IPS DF 6.9 (cell line): Measurements from ENCODE around the gene RAB19.

Experiments
- DNase-seq: peaks from one replicate; pipeline ENCODE4 v3.0.0-alpha.2; 2013; ENCODE audit warnings: low read depth, low spot score
- H3K27ac ChIP-seq: one replicate; pipeline ENCODE4 v1.5.1; 2013; ENCODE audit warnings: low read length, control low read depth
- H3K27me3 ChIP-seq: 2 replicates; pipeline ENCODE4 v1.6.1; 2013; ENCODE audit warnings: mild to moderate bottlenecking, low read length; ENCODE audit not compliant: control insufficient read depth, insufficient read depth
- H3K36me3 ChIP-seq: 2 replicates; pipeline ENCODE4 v1.6.1; 2013; ENCODE audit warnings: low read length; ENCODE audit not compliant: control insufficient read depth, insufficient read depth
- H3K4me1 ChIP-seq: 2 replicates; pipeline ENCODE4 v1.6.1; 2013; ENCODE audit warnings: low read length; ENCODE audit not compliant: control insufficient read depth, insufficient read depth
- H3K4me3 ChIP-seq: 2 replicates; pipeline ENCODE4 v1.5.1; 2013; ENCODE audit warnings: mild to moderate bottlenecking, low read length
- H3K9me3 ChIP-seq: 2 replicates; pipeline ENCODE4 v1.6.1; 2013; ENCODE audit warnings: low read length, inconsistent platforms; ENCODE audit not compliant: control insufficient read depth, insufficient read depth
- WGBS: extraction: QIAGEN DNeasy Blood & Tissue Kit; methylation state at CpG from one replicate; pipeline ENCODE4 v1.1.7; 2013; ENCODE audit warnings: mixed read lengths, missing lambda C conversion rate; ENCODE audit not compliant: insufficient read length, insufficient coverage; 5-methylcytosine and 5-hydroxymethylcytosine counted together

The RAB19 gene

GRCh38 chr7:140425718-140426117 lies 21.9 kb downstream of the RAB19 start:
- H3K27ac ChIP-seq, result no peak overlapping the region
- no peak overlapping the region for H3K4me3 ChIP-seq
- no peaks in the 10 kb centered on the region for H3K4me1 ChIP-seq
- no CpG with 5 or more reads among the region's 12 CpGs for WGBS
- no peak for DNase-seq
- H3K9me3 ChIP-seq, result no peaks in the 10 kb centered on the region
- H3K27me3 ChIP-seq, result no peaks in the 10 kb centered on the region
- no peaks in the 10 kb centered on the region for H3K36me3 ChIP-seq

- WGBS, result no CpG with 5 or more reads among the region's 6 CpGs
- Histone ChIP-seq H3K27me3 (no peaks in the 10 kb centered on the region), H3K36me3 (no peaks in the 10 kb centered on the region), H3K27ac (no peak overlapping the region), H3K4me3 (no peak overlapping the region), H3K4me1 (no peaks in the 10 kb centered on the region), H3K9me3 (no peaks in the 10 kb centered on the region)
- DNase-seq, result no peak
Observed at GRCh38 chr7:140426130-140426529, 22.3 kb downstream of the RAB19 start.

DNA sequence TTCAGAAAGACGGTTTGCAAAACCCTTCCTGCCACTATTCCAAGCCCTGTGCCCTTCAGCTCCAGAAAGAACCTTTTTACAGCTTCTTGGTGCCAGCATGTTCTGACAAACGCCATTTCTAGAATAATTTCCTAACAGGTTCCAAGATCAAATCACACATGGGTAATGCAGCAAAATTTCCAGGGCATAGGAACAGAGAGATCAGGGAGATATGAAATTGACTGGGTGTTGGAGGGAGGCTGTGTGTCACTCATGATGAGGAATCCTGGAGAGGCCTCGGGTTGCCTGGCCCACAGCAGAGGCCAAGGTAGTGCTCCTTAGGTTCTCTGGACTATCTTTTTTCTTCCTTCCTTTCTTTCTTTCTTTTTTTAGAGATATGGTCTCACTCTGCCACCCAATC lies 29.5 kb downstream of the RAB19 start:
- no CpG with 5 or more reads among the region's 3 CpGs for WGBS
- Histone ChIP-seq H3K9me3 (no peaks in the 10 kb centered on the region), H3K36me3 (no peaks in the 10 kb centered on the region), H3K4me3 (no peak overlapping the region), H3K27ac (no peak overlapping the region), H3K4me1 (no peaks in the 10 kb centered on the region), H3K27me3 (no peaks in the 10 kb centered on the region)
- DNase-seq, result no peak

GRCh38 chr7:140435252-140435895 lies 31.5 kb downstream of the RAB19 start:
- Histone ChIP-seq H3K27me3 (no peaks in the 10 kb centered on the region), H3K36me3 (no peaks in the 10 kb centered on the region), H3K27ac (no peak overlapping the region), H3K9me3 (no peaks in the 10 kb centered on the region), H3K4me3 (no peak overlapping the region), H3K4me1 (no peaks in the 10 kb centered on the region)
- WGBS, result no CpG with 5 or more reads among the region's 51 CpGs
- DNase-seq, result no peak

GRCh38 chr7:140439359-140439758 lies 35.5 kb downstream of the RAB19 start:
- Histone ChIP-seq H3K9me3 (no peaks in the 10 kb centered on the region), H3K4me1 (no peaks in the 10 kb centered on the region), H3K27ac (no peak overlapping the region), H3K4me3 (no peak overlapping the region), H3K27me3 (no peaks in the 10 kb centered on the region), H3K36me3 (no peaks in the 10 kb centered on the region)
- no peak for DNase-seq
- no CpG with 5 or more reads among the region's 3 CpGs for WGBS

GRCh38 chr7:140440593-140440992 lies 36.7 kb downstream of the RAB19 start:
- WGBS, result no CpG with 5 or more reads among the region's 3 CpGs
- Histone ChIP-seq H3K27ac (no peak overlapping the region), H3K4me1 (no peaks in the 10 kb centered on the region), H3K27me3 (no peaks in the 10 kb centered on the region), H3K4me3 (no peak overlapping the region), H3K9me3 (no peaks in the 10 kb centered on the region), H3K36me3 (no peaks in the 10 kb centered on the region)
- no peak for DNase-seq

GRCh38 chr7:140441519-140441918 lies 37.7 kb downstream of the RAB19 start:
- no peak for DNase-seq
- no peaks in the 10 kb centered on the region for H3K9me3 ChIP-seq
- H3K27ac ChIP-seq, result no peak overlapping the region
- no CpG with 5 or more reads among the region's 2 CpGs for WGBS
- no peaks in the 10 kb centered on the region for H3K36me3 ChIP-seq
- H3K4me3 ChIP-seq, result no peak overlapping the region
- no peaks in the 10 kb centered on the region for H3K4me1 ChIP-seq
- no peaks in the 10 kb centered on the region for H3K27me3 ChIP-seq

- DNase-seq, result no peak
- Histone ChIP-seq H3K4me1 (peaks cover 2% of the 10 kb centered on the region; the same call in 1 of the 2 replicates), H3K27me3 (no peaks in the 10 kb centered on the region), H3K27ac (no peak overlapping the region), H3K9me3 (no peaks in the 10 kb centered on the region), H3K36me3 (no peaks in the 10 kb centered on the region), H3K4me3 (no peak overlapping the region)
- no CpG with 5 or more reads among the region's 11 CpGs for WGBS
Observed at GRCh38 chr7:140446467-140446866, 42.6 kb downstream of the RAB19 start.

GRCh38 chr7:140447841-140448240 lies 44.0 kb downstream of the RAB19 start:
- Histone ChIP-seq H3K4me3 (no peak overlapping the region), H3K27ac (no peak overlapping the region), H3K36me3 (no peaks in the 10 kb centered on the region), H3K27me3 (no peaks in the 10 kb centered on the region), H3K9me3 (no peaks in the 10 kb centered on the region), H3K4me1 (peaks cover 5% of the 10 kb centered on the region; the same call in 1 of the 2 replicates)
- no peak for DNase-seq
- no CpG with 5 or more reads among the region's 7 CpGs for WGBS

DNA sequence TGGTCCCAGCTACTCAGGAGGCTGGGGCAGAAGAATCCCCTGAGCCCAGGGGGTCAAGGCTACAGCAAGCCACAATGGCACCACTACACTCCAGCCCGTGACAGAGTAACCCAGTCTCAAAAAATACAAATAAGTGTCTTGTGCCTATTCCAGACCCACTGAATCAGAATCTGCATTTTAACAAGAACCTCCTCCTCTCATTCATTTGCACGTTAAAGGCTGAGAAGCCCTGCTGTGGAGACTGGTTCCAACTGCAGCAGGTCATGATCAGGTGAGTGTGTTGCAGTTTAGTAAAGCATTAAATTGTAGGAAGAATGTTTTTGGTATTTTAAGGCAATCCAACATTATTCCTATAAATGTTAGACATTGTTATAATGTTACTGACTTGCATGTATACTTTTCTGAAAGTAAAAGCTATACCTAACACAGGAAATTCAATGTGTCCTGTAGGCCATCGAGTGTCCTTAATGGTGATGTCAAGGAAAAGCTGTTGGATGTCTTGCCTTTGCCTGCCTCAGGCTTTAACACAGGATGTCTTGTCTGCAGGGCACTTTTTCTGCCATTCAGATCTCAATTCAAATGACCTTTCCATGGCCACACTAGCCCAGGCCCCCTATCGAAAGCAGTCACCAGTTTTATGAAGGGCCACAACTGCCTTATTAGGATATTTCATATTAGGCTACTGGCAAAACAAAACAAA lies 45.1 kb downstream of the RAB19 start:
- Histone ChIP-seq H3K4me3 (no peak overlapping the region), H3K9me3 (no peaks in the 10 kb centered on the region), H3K27me3 (no peaks in the 10 kb centered on the region), H3K4me1 (peaks cover 5% of the 10 kb centered on the region; the same call in 1 of the 2 replicates), H3K36me3 (no peaks in the 10 kb centered on the region; the same call in 1 of the 2 replicates), H3K27ac (no peak overlapping the region)
- no peak for DNase-seq
- no CpG with 5 or more reads among the region's 4 CpGs for WGBS

GRCh38 chr7:140451716-140452115 lies 47.9 kb downstream of the RAB19 start:
- H3K4me1 ChIP-seq, result peaks cover 13% of the 10 kb centered on the region
- H3K27ac ChIP-seq, result no peak overlapping the region
- H3K27me3 ChIP-seq, result no peaks in the 10 kb centered on the region
- DNase-seq, result no peak
- peaks cover 12% of the 10 kb centered on the region; the same call in 1 of the 2 replicates for H3K36me3 ChIP-seq
- WGBS, result no CpG with 5 or more reads among the region's 1 CpG
- no peak overlapping the region for H3K4me3 ChIP-seq
- no peaks in the 10 kb centered on the region for H3K9me3 ChIP-seq
